GM18870 (cell line): Measurements from ENCODE around the gene RNF125.
A peak's percentile ranks its signal among the peaks of the same experiment; 100 is the strongest.
"Not testable (repeated sequence)": the region's sequence is repeated elsewhere in the genome, so short reads cannot be mapped to it uniquely, and the experiment has no call there.

Source experiments
- ATAC-seq: cut with Tn5 transposase; IDR thresholded peaks from one replicate; pipeline ENCODE4 v1.9.1; 2021; ENCODE audit warnings: moderate library complexity; ENCODE audit not compliant: unreplicated experiment

Gene RNF125

GRCh38 chr18:32018331-32019250, at the start of gene RNF125:
Gene RNF125 (plus strand): TSS chr18:32018825. CDS start chr18:32018864, 39 bp downstream.
- ATAC-seq = peak; percentile 91

GRCh38 chr18:31970617-31971016, 48.0 kb upstream of the RNF125 start:
- ATAC-seq = no peak

- no peak for ATAC-seq
These were observed 44.6 kb upstream of the RNF125 start for GRCh38 chr18:31973929-31974546.

GRCh38 chr18:31976242-31976641, 42.4 kb upstream of the RNF125 start:
- no peak for ATAC-seq

GRCh38 chr18:31977270-31977872, 41.3 kb upstream of the RNF125 start:
- no peak for ATAC-seq

GRCh38 chr18:31978616-31979015, 40.0 kb upstream of the RNF125 start:
- no peak for ATAC-seq

- no peak for ATAC-seq
These were observed 38.9 kb upstream of the RNF125 start for GRCh38 chr18:31979714-31980113.

- no peak for ATAC-seq
These were observed 37.8 kb upstream of the RNF125 start for GRCh38 chr18:31980863-31981262.

GRCh38 chr18:31983020-31983419, 35.6 kb upstream of the RNF125 start:
- ATAC-seq = no peak

GRCh38 chr18:31983976-31984375, 34.6 kb upstream of the RNF125 start:
- ATAC-seq = no peak

- ATAC-seq = peak; percentile 97
These were observed 27.8 kb upstream of the RNF125 start for GRCh38 chr18:31990823-31991222.

- ATAC-seq = no peak
These were observed 22.6 kb upstream of the RNF125 start for GRCh38 chr18:31996007-31996406.

GRCh38 chr18:31998880-31999412, 19.7 kb upstream of the RNF125 start:
- ATAC-seq = no peak

GRCh38 chr18:32001141-32001540, 17.5 kb upstream of the RNF125 start:
- not testable (repeated sequence) for ATAC-seq

- not testable (repeated sequence) for ATAC-seq
These were observed 14.8 kb upstream of the RNF125 start for GRCh38 chr18:32003822-32004221.

- no peak for ATAC-seq
These were observed 8.4 kb upstream of the RNF125 start for GRCh38 chr18:32010124-32010721.

GRCh38 chr18:32011193-32011592, 7.4 kb upstream of the RNF125 start:
- no peak for ATAC-seq

GRCh38 chr18:32019251-32019948, 775 bp downstream of the RNF125 start:
- no peak for ATAC-seq

- ATAC-seq = not testable (repeated sequence)
These were observed 1.5 kb downstream of the RNF125 start for GRCh38 chr18:32019949-32020625.
